ENCODE results near the gene KDM4C.

KDM4C gene

GRCh38 chr9:6986141-6986815 lies 228.5 kb downstream of the KDM4C start:
- TF ChIP-seq CTCF (conservative IDR thresholded peaks at IDR 0.05; ENCODE audit: control insufficient read depth, insufficient read depth, low read depth, low read length), result no peak
- no peak overlapping the region for H3K4me3 ChIP-seq (ENCODE audit: control insufficient read depth, low read depth, low read length)
- no peak for DNase-seq (ENCODE audit: low read depth)

GRCh38 chr9:6987381-6987780 lies 229.6 kb downstream of the KDM4C start:
- H3K4me3 ChIP-seq (ENCODE audit: control insufficient read depth, low read depth, low read length), result no peak overlapping the region
- DNase-seq (ENCODE audit: low read depth), result no peak
- no peak for TF ChIP-seq CTCF (conservative IDR thresholded peaks at IDR 0.05; ENCODE audit: control insufficient read depth, insufficient read depth, low read depth, low read length)

GRCh38 chr9:6991418-6991817 lies 233.6 kb downstream of the KDM4C start:
- no peak overlapping the region for H3K4me3 ChIP-seq (ENCODE audit: control insufficient read depth, low read depth, low read length)
- no peak for TF ChIP-seq CTCF (conservative IDR thresholded peaks at IDR 0.05; ENCODE audit: control insufficient read depth, insufficient read depth, low read depth, low read length)
- DNase-seq (ENCODE audit: low read depth), result no peak

- no peak for DNase-seq (ENCODE audit: low read depth)
- no peak for TF ChIP-seq CTCF (conservative IDR thresholded peaks at IDR 0.05; ENCODE audit: control insufficient read depth, insufficient read depth, low read depth, low read length)
- H3K4me3 ChIP-seq (ENCODE audit: control insufficient read depth, low read depth, low read length), result no peak overlapping the region
These were observed 238.5 kb downstream of the KDM4C start for GRCh38 chr9:6996061-6996854.

GRCh38 chr9:6997330-6997729 lies 239.6 kb downstream of the KDM4C start:
- no peak overlapping the region for H3K4me3 ChIP-seq (ENCODE audit: control insufficient read depth, low read depth, low read length)
- no peak for TF ChIP-seq CTCF (conservative IDR thresholded peaks at IDR 0.05; ENCODE audit: control insufficient read depth, insufficient read depth, low read depth, low read length)
- DNase-seq (ENCODE audit: low read depth), result no peak

- no peak for DNase-seq (ENCODE audit: low read depth)
- TF ChIP-seq CTCF (conservative IDR thresholded peaks at IDR 0.05; ENCODE audit: control insufficient read depth, insufficient read depth, low read depth, low read length), result no peak
- H3K4me3 ChIP-seq (ENCODE audit: control insufficient read depth, low read depth, low read length), result no peak overlapping the region
These were observed 242.0 kb downstream of the KDM4C start for GRCh38 chr9:6999794-7000193.

Data from fibroblast of mammary gland (primary cell).